Suprapubic skin (tissue), 4 donors: ENCODE measurements around the gene SELP. TPM values are rescaled to one million over a fixed set of nuclear protein-coding genes. Genes with fewer than 3 reads are reported as not detected.

ENCODE experiments used
- DNase-seq, 2 donors: peaks; one replicate each; pipeline ENCODE4 v3.0.0-alpha.2; 2019; ENCODE audit warnings: low spot score in 2 of 2
- H3K27ac ChIP-seq: fragments of 200-600 bp; sonication (generic); one replicate; pipeline ENCODE4 v1.5.1; 2019
- H3K27me3 ChIP-seq: fragments of 200-600 bp; sonication (generic); one replicate; pipeline ENCODE4 v1.5.1; 2019
- H3K36me3 ChIP-seq: fragments of 200-600 bp; sonication (generic); one replicate; pipeline ENCODE4 v1.5.1; 2019
- H3K4me1 ChIP-seq: fragments of 200-600 bp; sonication (generic); one replicate; pipeline ENCODE4 v1.5.1; 2019
- H3K4me3 ChIP-seq: fragments of 200-600 bp; sonication (generic); one replicate; pipeline ENCODE4 v1.5.1; 2019; ENCODE audit warnings: mild to moderate bottlenecking
- H3K9me3 ChIP-seq: fragments of 200-600 bp; sonication (generic); one replicate; pipeline ENCODE4 v1.5.1; 2019
- CTCF ChIP-seq, 2 donors: fragments of 200-600 bp in 1 of 2; fragments of 450-650 bp in 1 of 2; sonication (generic) in 1 of 2; IDR thresholded peaks; one replicate each; pipeline ENCODE4 v1.5.1; 2016 to 2019; ENCODE audit warnings: antibody characterized with exemption in 2 of 2, mild to moderate bottlenecking in 1 of 2, moderate library complexity in 1 of 2
- EP300 ChIP-seq: sonication (generic); formaldehyde crosslinking; IDR thresholded peaks from one replicate; pipeline ENCODE4 v1.6.1; 2017; ENCODE audit warnings: antibody characterized with exemption
- POLR2A ChIP-seq, 2 donors: fragments of 450-650 bp; IDR thresholded peaks; one replicate each; pipeline ENCODE4 v1.6.1; 2017; ENCODE audit warnings: antibody characterized with exemption in 2 of 2, mild to moderate bottlenecking in 2 of 2, moderate library complexity in 2 of 2
- POLR2AphosphoS5 ChIP-seq, 3 donors: sonication (generic); formaldehyde crosslinking; IDR thresholded peaks; one replicate each; pipeline ENCODE4 v1.6.1; 2017; ENCODE audit warnings: antibody characterized with exemption in 3 of 3
- WGBS: methylation state at CpG from one replicate; pipeline ENCODE4 v1.1.5; 2018; 5-methylcytosine and 5-hydroxymethylcytosine counted together
- total RNA-seq, 4 donors: library from RNA; depleted of rRNA; stranded (reverse); fragments of >200 nt; gene quantifications; one replicate each; pipeline ENCODE4 v1.1.0, GENCODE V29; 2016

The SELP gene
- total RNA-seq, 4 donors from 2014 or later = 0.95 to 3.7 (median 2.6) TPM

- H3K36me3 ChIP-seq = no peaks in the 10 kb centered on the region
- H3K4me3 ChIP-seq = no peak overlapping the region
- DNase-seq = no peak
- no peaks in the 10 kb centered on the region for H3K9me3 ChIP-seq
- no peak overlapping the region for H3K27ac ChIP-seq
- TF ChIP-seq EP300 (no peak), POLR2A (IDR thresholded peaks at IDR 0.05) (no peak), POLR2AphosphoS5 (IDR thresholded peaks at IDR 0.05) (no peak), CTCF (IDR thresholded peaks at IDR 0.05) (no peak)
- no peaks in the 10 kb centered on the region for H3K4me1 ChIP-seq
- WGBS = 87% methylated on average over 5 of the region's 5 CpGs
- no peaks in the 10 kb centered on the region for H3K27me3 ChIP-seq
Observed at GRCh38 chr1:169557131-169557530, 72.8 kb downstream of the SELP start.

- no peak for DNase-seq
- H3K27ac ChIP-seq = no peak overlapping the region
- no peaks in the 10 kb centered on the region for H3K4me1 ChIP-seq
- 32% methylated on average over 4 of the region's 4 CpGs for WGBS
- H3K9me3 ChIP-seq = no peaks in the 10 kb centered on the region
- TF ChIP-seq POLR2AphosphoS5 (IDR thresholded peaks at IDR 0.05) (no peak), CTCF (IDR thresholded peaks at IDR 0.05) (peak in 1 of 2 donors; percentile 8), POLR2A (IDR thresholded peaks at IDR 0.05) (no peak)
- H3K4me3 ChIP-seq = no peak overlapping the region
- H3K36me3 ChIP-seq = no peaks in the 10 kb centered on the region
- H3K27me3 ChIP-seq = no peaks in the 10 kb centered on the region
Observed at GRCh38 chr1:169550294-169550693, 79.6 kb downstream of the SELP start.

- H3K4me1 ChIP-seq = no peaks in the 10 kb centered on the region
- no peak for DNase-seq
- no peaks in the 10 kb centered on the region for H3K36me3 ChIP-seq
- WGBS = 68% methylated on average over 2 of the region's 2 CpGs
- H3K4me3 ChIP-seq = no peak overlapping the region
- no peak overlapping the region for H3K27ac ChIP-seq
- TF ChIP-seq POLR2AphosphoS5 (IDR thresholded peaks at IDR 0.05) (no peak), EP300 (no peak)
- H3K27me3 ChIP-seq = no peaks in the 10 kb centered on the region
- no peaks in the 10 kb centered on the region for H3K9me3 ChIP-seq
Observed at GRCh38 chr1:169548282-169548681, 81.6 kb downstream of the SELP start.

- Histone ChIP-seq H3K9me3 (no peaks in the 10 kb centered on the region), H3K4me3 (no peak overlapping the region), H3K4me1 (no peaks in the 10 kb centered on the region), H3K36me3 (no peaks in the 10 kb centered on the region), H3K27me3 (no peaks in the 10 kb centered on the region), H3K27ac (no peak overlapping the region)
- TF ChIP-seq POLR2A (IDR thresholded peaks at IDR 0.05) (no peak), EP300 (no peak), POLR2AphosphoS5 (IDR thresholded peaks at IDR 0.05) (no peak), CTCF (IDR thresholded peaks at IDR 0.05) (peak; percentile 73 to 85)
- WGBS = 61% methylated on average over 15 of the region's 15 CpGs
- DNase-seq = peak in 1 of 2 donors; percentile 66
Observed at GRCh38 chr1:169546087-169546995, 83.6 kb downstream of the SELP start.

- TF ChIP-seq POLR2AphosphoS5 (IDR thresholded peaks at IDR 0.05) (no peak), CTCF (IDR thresholded peaks at IDR 0.05) (no peak), POLR2A (IDR thresholded peaks at IDR 0.05) (no peak), EP300 (no peak)
- Histone ChIP-seq H3K4me3 (no peak overlapping the region), H3K4me1 (no peaks in the 10 kb centered on the region), H3K27me3 (no peaks in the 10 kb centered on the region), H3K36me3 (no peaks in the 10 kb centered on the region), H3K27ac (no peak overlapping the region), H3K9me3 (no peaks in the 10 kb centered on the region)
- DNase-seq = no peak
- WGBS = 87% methylated on average over 2 of the region's 2 CpGs
Observed at GRCh38 chr1:169545472-169545871, 84.5 kb downstream of the SELP start.
